Stomach (tissue), 4 donors: ENCODE measurements around the gene RNF220.

Source experiments
- EP300 ChIP-seq: sonication (generic); formaldehyde crosslinking; IDR thresholded peaks from one replicate; pipeline ENCODE4 v1.6.1; 2017; ENCODE audit warnings: antibody characterized with exemption
- POLR2A ChIP-seq, 4 donors: fragments of 450-650 bp; IDR thresholded peaks; one replicate each; pipeline ENCODE4 v1.6.1; 2016; ENCODE audit warnings: antibody characterized with exemption in 4 of 4, control low read depth in 2 of 4, mild to moderate bottlenecking in 1 of 4, moderate library complexity in 1 of 4
- POLR2AphosphoS5 ChIP-seq, 3 donors: sonication (generic); formaldehyde crosslinking; IDR thresholded peaks; one replicate each; pipeline ENCODE4 v1.6.1; 2016; ENCODE audit warnings: antibody characterized with exemption in 3 of 3
- TF ChIP-seq, protein P1 (sequence below), 7 experiments: fragments of 450-650 bp in 4 of 7; fragments of 200-600 bp in 3 of 7; sonication (generic) in 3 of 7; IDR thresholded peaks; one replicate each; pipeline ENCODE4 v1.5.1; 2016 to 2019; ENCODE audit warnings: antibody characterized with exemption in 7 of 7, control low read depth in 2 of 7, mild to moderate bottlenecking in 1 of 7

GRCh38 chr1:44693900-44694299 is 288.8 kb downstream of the RNF220 start:
- TF ChIP-seq, protein P1, sequence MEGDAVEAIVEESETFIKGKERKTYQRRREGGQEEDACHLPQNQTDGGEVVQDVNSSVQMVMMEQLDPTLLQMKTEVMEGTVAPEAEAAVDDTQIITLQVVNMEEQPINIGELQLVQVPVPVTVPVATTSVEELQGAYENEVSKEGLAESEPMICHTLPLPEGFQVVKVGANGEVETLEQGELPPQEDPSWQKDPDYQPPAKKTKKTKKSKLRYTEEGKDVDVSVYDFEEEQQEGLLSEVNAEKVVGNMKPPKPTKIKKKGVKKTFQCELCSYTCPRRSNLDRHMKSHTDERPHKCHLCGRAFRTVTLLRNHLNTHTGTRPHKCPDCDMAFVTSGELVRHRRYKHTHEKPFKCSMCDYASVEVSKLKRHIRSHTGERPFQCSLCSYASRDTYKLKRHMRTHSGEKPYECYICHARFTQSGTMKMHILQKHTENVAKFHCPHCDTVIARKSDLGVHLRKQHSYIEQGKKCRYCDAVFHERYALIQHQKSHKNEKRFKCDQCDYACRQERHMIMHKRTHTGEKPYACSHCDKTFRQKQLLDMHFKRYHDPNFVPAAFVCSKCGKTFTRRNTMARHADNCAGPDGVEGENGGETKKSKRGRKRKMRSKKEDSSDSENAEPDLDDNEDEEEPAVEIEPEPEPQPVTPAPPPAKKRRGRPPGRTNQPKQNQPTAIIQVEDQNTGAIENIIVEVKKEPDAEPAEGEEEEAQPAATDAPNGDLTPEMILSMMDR (IDR thresholded peaks at IDR 0.05): no peak
- no peak for TF ChIP-seq POLR2A (IDR thresholded peaks at IDR 0.05)
- TF ChIP-seq EP300: no peak
- no peak for TF ChIP-seq POLR2AphosphoS5 (IDR thresholded peaks at IDR 0.05)
